K562 (cell line): ENCODE results near the gene HOXB1. TPM values are rescaled to one million over a fixed set of nuclear protein-coding genes. Genes with fewer than 3 reads are reported as not detected.

Experiments used
- BHLHE40 ChIP-seq: IDR thresholded peaks from 2 replicates; pipeline ENCODE4 v1.6.1; 2011; ENCODE audit warnings: low read length, improper control_type of control experiment
- CTBP1 ChIP-seq: fragments of 450-650 bp; IDR thresholded peaks from 2 replicates; pipeline ENCODE4 v1.6.1; 2016; ENCODE audit warnings: borderline replicate concordance
- GTF2E2 ChIP-seq: fragments of 200-800 bp; sonication (Bioruptor generic); IDR thresholded peaks from 2 replicates; pipeline ENCODE4 v1.6.1; 2016; ENCODE audit warnings: missing genetic modification characterization, missing compliant biosample characterization
- ILK ChIP-seq: fragments of 450-650 bp; IDR thresholded peaks from 2 replicates; pipeline ENCODE4 v1.6.1; 2016; ENCODE audit warnings: missing genetic modification characterization, low read depth, mild to moderate bottlenecking, missing compliant biosample characterization, moderate library complexity, borderline replicate concordance
- MBD2 ChIP-seq: sonication (generic); IDR thresholded peaks from 2 replicates; pipeline ENCODE4 v1.6.1; 2016; ENCODE audit warnings: low read depth, borderline replicate concordance
- NR2C2 ChIP-seq, 2 experiments: fragments of 200-800 bp in 1 of 2; sonication (Bioruptor generic) in 1 of 2; sonication (generic) in 1 of 2; formaldehyde crosslinking in 1 of 2; IDR thresholded peaks; 2 replicates each; pipeline versions ENCODE4 v1.6.1 to v1.8.0; 2016 to 2022; ENCODE audit warnings: mild to moderate bottlenecking in 1 of 2, missing compliant biosample characterization in 1 of 2, missing genetic modification characterization in 1 of 2, missing genetic modification reagents in 1 of 2
- PTRF ChIP-seq: fragments of 450-650 bp; IDR thresholded peaks from 2 replicates; pipeline ENCODE4 v1.6.1; 2016; ENCODE audit warnings: mild to moderate bottlenecking, missing genetic modification characterization, missing compliant biosample characterization
- RAD21 ChIP-seq, 2 experiments: fragments of 250-450 bp in 1 of 2; fragments of 450-650 bp in 1 of 2; sonication (Bioruptor Pico) in 1 of 2; formaldehyde crosslinking in 1 of 2; IDR thresholded peaks in 1 of 2; conservative IDR thresholded peaks in 1 of 2; 2 replicates each; pipeline versions ENCODE4 v1.4.0 to v1.8.0; 2020 to 2022; ENCODE audit warnings: mild to moderate bottlenecking in 2 of 2, moderate library complexity in 1 of 2
- RCOR1 ChIP-seq, 2 experiments: IDR thresholded peaks; 2 replicates each; pipeline ENCODE4 v1.6.1; 2012; ENCODE audit warnings: low read depth in 2 of 2, low read length in 2 of 2, borderline replicate concordance in 1 of 2, improper control_type of control experiment in 1 of 2
- SETDB1 ChIP-seq: IDR thresholded peaks from one replicate; pipeline ENCODE4 v1.6.1; 2012; ENCODE audit warnings: low read length, control low read depth, inconsistent platforms
- TAF9B ChIP-seq: fragments of 450-650 bp; IDR thresholded peaks from 2 replicates; pipeline ENCODE4 v1.6.1; 2018; ENCODE audit warnings: mild to moderate bottlenecking; ENCODE audit not compliant: partially characterized antibody
- ZFP1 ChIP-seq: fragments of 450-650 bp; formaldehyde crosslinking; IDR thresholded peaks from 2 replicates; pipeline ENCODE4 v1.4.0; 2020; ENCODE audit warnings: mild to moderate bottlenecking, mixed read lengths
- polyA plus RNA-seq, 8 experiments: library from polyadenylated mRNA; depleted of rRNA in 4 of 8; stranded (reverse) in 5 of 8; unstranded in 3 of 8; fragments of >200 nt; fragmentation: Nextera tagmentation in 2 of 8; fragmentation: Illumina TruSeq in 1 of 8; extraction: Ambion mirVana in 2 of 8; extraction: Trizol in 1 of 8; gene quantifications; 2 replicates each; pipeline versions ENCODE4 v1.2.1 to v1.2.3, GENCODE V29; 2011 to 2014; ENCODE audit warnings: inconsistent platforms in 1 of 8, missing spikeins in 1 of 8
- total RNA-seq, 7 experiments: library from RNA; depleted of rRNA in 6 of 7; stranded (reverse); fragments of >200 nt in 6 of 7; fragmentation: Illumina TruSeq in 2 of 7; extraction: Trizol in 2 of 7; gene quantifications; 2 replicates each; pipeline versions ENCODE4 v1.2.1 to v1.2.3, GENCODE V29; 2011 to 2021; ENCODE audit warnings: low replicate concordance in 1 of 7
- TF ChIP-seq, protein P1 (sequence below), 2 experiments: fragments of 450-650 bp; IDR thresholded peaks; 2 replicates each; pipeline ENCODE4 v1.6.1; 2018; ENCODE audit warnings: mild to moderate bottlenecking in 2 of 2, low read depth in 1 of 2; ENCODE audit not compliant: partially characterized antibody in 2 of 2
- TF ChIP-seq, protein P2 (sequence below): sonication (generic); IDR thresholded peaks from 2 replicates; pipeline ENCODE4 v1.6.1; 2016
- TF ChIP-seq, protein P3 (sequence below), 2 experiments: fragments of 450-650 bp; conservative IDR thresholded peaks; 2 replicates each; pipeline ENCODE4 v1.6.1; 2017; ENCODE audit warnings: mild to moderate bottlenecking in 2 of 2, moderate library complexity in 2 of 2
- TF ChIP-seq, protein P4 (sequence below): fragments of 250-450 bp; sonication (Bioruptor Pico); IDR thresholded peaks from 2 replicates; pipeline ENCODE4 v1.8.0; 2021; ENCODE audit warnings: moderate library complexity, mild to moderate bottlenecking, inconsistent platforms
- TF ChIP-seq, protein P5 (sequence below): fragments of 450-650 bp; IDR thresholded peaks from 2 replicates; pipeline ENCODE4 v1.6.1; 2016
- TF ChIP-seq, protein P6 (sequence below): fragments of 250-450 bp; sonication (Bioruptor Pico); IDR thresholded peaks from 2 replicates; pipeline ENCODE4 v1.8.0; 2022; ENCODE audit warnings: moderate library complexity, mild to moderate bottlenecking, inconsistent platforms

Gene HOXB1
- total and polyA plus RNA-seq, 9 of the 15 experiments (the other 6 are each of a cell fraction or from before 2014, with no cell fraction given) = 0.04 TPM; not detected in 8

DNA sequence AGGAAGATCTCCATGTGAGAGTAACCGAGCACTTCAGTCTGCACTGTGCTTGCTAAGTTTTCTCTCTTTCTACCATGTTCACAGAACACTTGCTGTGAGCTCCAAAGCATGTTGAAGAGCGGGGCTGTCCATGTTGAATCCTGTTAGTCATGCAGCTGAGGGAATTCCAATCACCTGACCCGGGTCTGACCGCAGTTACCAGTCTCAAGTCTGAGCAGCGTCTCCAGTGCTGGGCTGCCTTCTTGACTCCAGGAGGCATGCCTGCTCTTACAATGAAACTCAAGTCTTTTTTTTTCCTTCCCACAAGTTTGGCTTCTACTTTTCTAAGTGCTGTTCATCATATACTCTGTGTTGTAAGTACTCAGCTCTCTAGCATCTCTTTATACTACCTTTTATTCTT lies 44.3 kb downstream of the HOXB1 start (continued):
- TF ChIP-seq, protein P1, sequence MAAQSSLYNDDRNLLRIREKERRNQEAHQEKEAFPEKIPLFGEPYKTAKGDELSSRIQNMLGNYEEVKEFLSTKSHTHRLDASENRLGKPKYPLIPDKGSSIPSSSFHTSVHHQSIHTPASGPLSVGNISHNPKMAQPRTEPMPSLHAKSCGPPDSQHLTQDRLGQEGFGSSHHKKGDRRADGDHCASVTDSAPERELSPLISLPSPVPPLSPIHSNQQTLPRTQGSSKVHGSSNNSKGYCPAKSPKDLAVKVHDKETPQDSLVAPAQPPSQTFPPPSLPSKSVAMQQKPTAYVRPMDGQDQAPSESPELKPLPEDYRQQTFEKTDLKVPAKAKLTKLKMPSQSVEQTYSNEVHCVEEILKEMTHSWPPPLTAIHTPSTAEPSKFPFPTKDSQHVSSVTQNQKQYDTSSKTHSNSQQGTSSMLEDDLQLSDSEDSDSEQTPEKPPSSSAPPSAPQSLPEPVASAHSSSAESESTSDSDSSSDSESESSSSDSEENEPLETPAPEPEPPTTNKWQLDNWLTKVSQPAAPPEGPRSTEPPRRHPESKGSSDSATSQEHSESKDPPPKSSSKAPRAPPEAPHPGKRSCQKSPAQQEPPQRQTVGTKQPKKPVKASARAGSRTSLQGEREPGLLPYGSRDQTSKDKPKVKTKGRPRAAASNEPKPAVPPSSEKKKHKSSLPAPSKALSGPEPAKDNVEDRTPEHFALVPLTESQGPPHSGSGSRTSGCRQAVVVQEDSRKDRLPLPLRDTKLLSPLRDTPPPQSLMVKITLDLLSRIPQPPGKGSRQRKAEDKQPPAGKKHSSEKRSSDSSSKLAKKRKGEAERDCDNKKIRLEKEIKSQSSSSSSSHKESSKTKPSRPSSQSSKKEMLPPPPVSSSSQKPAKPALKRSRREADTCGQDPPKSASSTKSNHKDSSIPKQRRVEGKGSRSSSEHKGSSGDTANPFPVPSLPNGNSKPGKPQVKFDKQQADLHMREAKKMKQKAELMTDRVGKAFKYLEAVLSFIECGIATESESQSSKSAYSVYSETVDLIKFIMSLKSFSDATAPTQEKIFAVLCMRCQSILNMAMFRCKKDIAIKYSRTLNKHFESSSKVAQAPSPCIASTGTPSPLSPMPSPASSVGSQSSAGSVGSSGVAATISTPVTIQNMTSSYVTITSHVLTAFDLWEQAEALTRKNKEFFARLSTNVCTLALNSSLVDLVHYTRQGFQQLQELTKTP (IDR thresholded peaks at IDR 0.05; ENCODE audit: low read depth in 1 of 2, partially characterized antibody in 2 of 2) = no peak
- TF ChIP-seq, protein P2, sequence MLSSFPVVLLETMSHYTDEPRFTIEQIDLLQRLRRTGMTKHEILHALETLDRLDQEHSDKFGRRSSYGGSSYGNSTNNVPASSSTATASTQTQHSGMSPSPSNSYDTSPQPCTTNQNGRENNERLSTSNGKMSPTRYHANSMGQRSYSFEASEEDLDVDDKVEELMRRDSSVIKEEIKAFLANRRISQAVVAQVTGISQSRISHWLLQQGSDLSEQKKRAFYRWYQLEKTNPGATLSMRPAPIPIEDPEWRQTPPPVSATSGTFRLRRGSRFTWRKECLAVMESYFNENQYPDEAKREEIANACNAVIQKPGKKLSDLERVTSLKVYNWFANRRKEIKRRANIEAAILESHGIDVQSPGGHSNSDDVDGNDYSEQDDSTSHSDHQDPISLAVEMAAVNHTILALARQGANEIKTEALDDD = peak; percentile 61; the same call in 1 of the 2 replicates
- TF ChIP-seq MBD2 (no peak), SETDB1 (no peak), NR2C2 (CRISPR knock-in tag; IDR thresholded peaks at IDR 0.05) (no peak), NR2C2 (tag; IDR thresholded peaks at IDR 0.05) (no peak), TAF9B (no peak), RCOR1 (IDR thresholded peaks at IDR 0.05; ENCODE audit: borderline replicate concordance in 1 of 2, low read depth in 2 of 2, low read length in 2 of 2) (no peak), BHLHE40 (peak; percentile 77), GTF2E2 (tag) (no peak), ZFP1 (CRISPR knock-in tag) (no peak), CTBP1 (no peak), ILK (tag) (no peak), PTRF (tag) (no peak), RAD21 (CRISPR knock-in tag; conservative IDR thresholded peaks at IDR 0.05 in 1 of 2, IDR thresholded peaks at IDR 0.05 in 1 of 2) (peak; percentile 32 to 56)
- TF ChIP-seq, protein P3, sequence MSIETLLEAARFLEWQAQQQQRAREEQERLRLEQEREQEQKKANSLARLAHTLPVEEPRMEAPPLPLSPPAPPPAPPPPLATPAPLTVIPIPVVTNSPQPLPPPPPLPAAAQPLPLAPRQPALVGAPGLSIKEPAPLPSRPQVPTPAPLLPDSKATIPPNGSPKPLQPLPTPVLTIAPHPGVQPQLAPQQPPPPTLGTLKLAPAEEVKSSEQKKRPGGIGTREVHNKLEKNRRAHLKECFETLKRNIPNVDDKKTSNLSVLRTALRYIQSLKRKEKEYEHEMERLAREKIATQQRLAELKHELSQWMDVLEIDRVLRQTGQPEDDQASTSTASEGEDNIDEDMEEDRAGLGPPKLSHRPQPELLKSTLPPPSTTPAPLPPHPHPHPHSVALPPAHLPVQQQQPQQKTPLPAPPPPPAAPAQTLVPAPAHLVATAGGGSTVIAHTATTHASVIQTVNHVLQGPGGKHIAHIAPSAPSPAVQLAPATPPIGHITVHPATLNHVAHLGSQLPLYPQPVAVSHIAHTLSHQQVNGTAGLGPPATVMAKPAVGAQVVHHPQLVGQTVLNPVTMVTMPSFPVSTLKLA (conservative IDR thresholded peaks at IDR 0.05) = no peak
- TF ChIP-seq, protein P4, sequence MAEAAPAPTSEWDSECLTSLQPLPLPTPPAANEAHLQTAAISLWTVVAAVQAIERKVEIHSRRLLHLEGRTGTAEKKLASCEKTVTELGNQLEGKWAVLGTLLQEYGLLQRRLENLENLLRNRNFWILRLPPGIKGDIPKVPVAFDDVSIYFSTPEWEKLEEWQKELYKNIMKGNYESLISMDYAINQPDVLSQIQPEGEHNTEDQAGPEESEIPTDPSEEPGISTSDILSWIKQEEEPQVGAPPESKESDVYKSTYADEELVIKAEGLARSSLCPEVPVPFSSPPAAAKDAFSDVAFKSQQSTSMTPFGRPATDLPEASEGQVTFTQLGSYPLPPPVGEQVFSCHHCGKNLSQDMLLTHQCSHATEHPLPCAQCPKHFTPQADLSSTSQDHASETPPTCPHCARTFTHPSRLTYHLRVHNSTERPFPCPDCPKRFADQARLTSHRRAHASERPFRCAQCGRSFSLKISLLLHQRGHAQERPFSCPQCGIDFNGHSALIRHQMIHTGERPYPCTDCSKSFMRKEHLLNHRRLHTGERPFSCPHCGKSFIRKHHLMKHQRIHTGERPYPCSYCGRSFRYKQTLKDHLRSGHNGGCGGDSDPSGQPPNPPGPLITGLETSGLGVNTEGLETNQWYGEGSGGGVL = no peak
- TF ChIP-seq, protein P5, sequence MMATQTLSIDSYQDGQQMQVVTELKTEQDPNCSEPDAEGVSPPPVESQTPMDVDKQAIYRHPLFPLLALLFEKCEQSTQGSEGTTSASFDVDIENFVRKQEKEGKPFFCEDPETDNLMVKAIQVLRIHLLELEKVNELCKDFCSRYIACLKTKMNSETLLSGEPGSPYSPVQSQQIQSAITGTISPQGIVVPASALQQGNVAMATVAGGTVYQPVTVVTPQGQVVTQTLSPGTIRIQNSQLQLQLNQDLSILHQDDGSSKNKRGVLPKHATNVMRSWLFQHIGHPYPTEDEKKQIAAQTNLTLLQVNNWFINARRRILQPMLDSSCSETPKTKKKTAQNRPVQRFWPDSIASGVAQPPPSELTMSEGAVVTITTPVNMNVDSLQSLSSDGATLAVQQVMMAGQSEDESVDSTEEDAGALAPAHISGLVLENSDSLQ = no peak
- TF ChIP-seq, protein P6, sequence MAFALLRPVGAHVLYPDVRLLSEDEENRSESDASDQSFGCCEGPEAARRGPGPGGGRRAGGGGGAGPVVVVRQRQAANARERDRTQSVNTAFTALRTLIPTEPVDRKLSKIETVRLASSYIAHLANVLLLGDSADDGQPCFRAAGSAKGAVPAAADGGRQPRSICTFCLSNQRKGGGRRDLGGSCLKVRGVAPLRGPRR (CRISPR knock-in tag) = no peak
